ENCODE results near the gene PAPPA2.
"Not testable (repeated sequence)": the region's sequence is repeated elsewhere in the genome, so short reads cannot be mapped to it uniquely, and the experiment has no call there.

The PAPPA2 gene

GRCh38 chr1:176552217-176552991 lies 89.4 kb downstream of the PAPPA2 start:
- no peak for DNase-seq (ENCODE audit: low read depth in 2 of 2)

GRCh38 chr1:176552999-176553398 lies 90.0 kb downstream of the PAPPA2 start:
- DNase-seq (ENCODE audit: low read depth in 2 of 2) = no peak

- DNase-seq (ENCODE audit: low read depth in 2 of 2) = no peak
Measured at GRCh38 chr1:176556288-176556687, 93.3 kb downstream of the PAPPA2 start.

GRCh38 chr1:176557543-176558258 lies 94.7 kb downstream of the PAPPA2 start:
- DNase-seq (ENCODE audit: low read depth in 2 of 2) = no peak

- DNase-seq (ENCODE audit: low read depth in 2 of 2) = no peak
Measured at GRCh38 chr1:176558561-176558960, 95.6 kb downstream of the PAPPA2 start.

GRCh38 chr1:176559474-176559873 lies 96.5 kb downstream of the PAPPA2 start:
- no peak for DNase-seq (ENCODE audit: low read depth in 2 of 2)

- DNase-seq (ENCODE audit: low read depth in 2 of 2) = no peak
Measured at GRCh38 chr1:176559878-176560277, 96.9 kb downstream of the PAPPA2 start.

GRCh38 chr1:176560681-176561080 lies 97.7 kb downstream of the PAPPA2 start:
- no peak for DNase-seq (ENCODE audit: low read depth in 2 of 2)

- DNase-seq (ENCODE audit: low read depth in 2 of 2) = not testable (repeated sequence)
Measured at GRCh38 chr1:176561761-176562160, 98.8 kb downstream of the PAPPA2 start.

GRCh38 chr1:176566004-176566975 lies 103.3 kb downstream of the PAPPA2 start:
- no peak for DNase-seq (ENCODE audit: low read depth in 2 of 2)

GRCh38 chr1:176567190-176567794 lies 104.3 kb downstream of the PAPPA2 start:
- DNase-seq (ENCODE audit: low read depth in 2 of 2) = no peak

GRCh38 chr1:176568185-176568584 lies 105.2 kb downstream of the PAPPA2 start:
- no peak for DNase-seq (ENCODE audit: low read depth in 2 of 2)

- DNase-seq (ENCODE audit: low read depth in 2 of 2) = no peak
Measured at GRCh38 chr1:176574756-176575155, 111.8 kb downstream of the PAPPA2 start.

- DNase-seq (ENCODE audit: low read depth in 2 of 2) = no peak
Measured at GRCh38 chr1:176575991-176576390, 113.0 kb downstream of the PAPPA2 start.

GRCh38 chr1:176576670-176577069 lies 113.7 kb downstream of the PAPPA2 start:
- DNase-seq (ENCODE audit: low read depth in 2 of 2) = no peak

- DNase-seq (ENCODE audit: low read depth in 2 of 2) = no peak
Measured at GRCh38 chr1:176577646-176578197, 114.7 kb downstream of the PAPPA2 start.

- no peak for DNase-seq (ENCODE audit: low read depth in 2 of 2)
Measured at GRCh38 chr1:176579087-176579486, 116.1 kb downstream of the PAPPA2 start.

- no peak for DNase-seq (ENCODE audit: low read depth in 2 of 2)
Measured at GRCh38 chr1:176595217-176595616, 132.2 kb downstream of the PAPPA2 start.

- DNase-seq (ENCODE audit: low read depth in 2 of 2) = no peak
Measured at GRCh38 chr1:176601348-176601747, 138.4 kb downstream of the PAPPA2 start.

- no peak for DNase-seq (ENCODE audit: low read depth in 2 of 2)
Measured at GRCh38 chr1:176602388-176603004, 139.5 kb downstream of the PAPPA2 start.

- DNase-seq (ENCODE audit: low read depth in 2 of 2) = no peak
Measured at GRCh38 chr1:176603696-176604095, 140.7 kb downstream of the PAPPA2 start.

Measured in stimulated activated CD8-positive, alpha-beta memory T cell treated with anti-CD3 and anti-CD28 coated beads, Interleukin-2, amount 100 ng/mL, for 48 hours (primary cell).